Fibroblast of skin of left quadriceps (primary cell): ENCODE measurements around the gene STS.

Experiments used
- DNase-seq, 2 experiments: peaks; one replicate each; pipeline ENCODE4 v3.0.0-alpha.2; 2013; ENCODE audit warnings: low read depth in 2 of 2

STS gene

GRCh38 chrX:7179446-7179845 is 31.9 kb downstream of the STS start:
- no peak for DNase-seq

DNA sequence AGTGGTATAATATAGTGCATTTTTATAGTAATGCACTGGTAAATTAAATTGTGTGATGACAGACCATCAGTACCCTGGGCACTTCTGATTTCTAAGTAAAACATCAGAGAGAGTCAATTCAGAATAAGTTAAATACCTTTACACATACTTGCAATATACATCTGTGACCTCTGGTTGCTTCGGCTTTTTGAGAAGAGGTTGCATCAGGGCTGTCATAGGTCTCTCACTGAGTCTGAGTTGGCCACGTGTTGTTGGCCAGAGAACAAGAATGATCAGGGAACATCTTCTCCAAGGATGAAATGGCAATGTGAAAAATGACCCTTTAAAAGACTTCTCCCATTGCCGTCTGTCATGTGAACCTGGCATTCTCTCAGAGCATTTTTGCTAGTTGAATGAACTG is 37.3 kb downstream of the STS start:
- DNase-seq, result no peak

DNA sequence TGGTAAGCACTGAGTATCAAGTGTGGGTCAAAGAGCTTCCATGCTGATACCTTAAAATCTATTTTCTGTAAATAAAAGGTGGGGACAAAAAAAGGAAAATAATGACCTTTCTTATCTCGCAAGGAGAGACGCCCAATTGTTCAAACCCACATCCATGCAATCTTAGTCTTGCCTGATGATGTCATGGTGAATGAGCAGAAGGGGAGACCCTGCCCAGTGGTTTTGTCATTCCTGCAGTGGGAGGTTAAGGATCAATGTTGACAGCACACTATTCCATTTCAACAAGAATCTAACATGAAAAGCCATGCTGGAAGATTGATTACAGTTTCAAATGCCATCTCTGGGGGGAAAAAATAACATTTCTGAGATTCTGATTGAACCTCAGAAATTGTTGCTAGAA is 41.2 kb downstream of the STS start:
- DNase-seq, result no peak

GRCh38 chrX:7190157-7190556 is 42.6 kb downstream of the STS start:
- no peak for DNase-seq

- no peak for DNase-seq
These were observed 44.2 kb downstream of the STS start for GRCh38 chrX:7191681-7192110.

DNA sequence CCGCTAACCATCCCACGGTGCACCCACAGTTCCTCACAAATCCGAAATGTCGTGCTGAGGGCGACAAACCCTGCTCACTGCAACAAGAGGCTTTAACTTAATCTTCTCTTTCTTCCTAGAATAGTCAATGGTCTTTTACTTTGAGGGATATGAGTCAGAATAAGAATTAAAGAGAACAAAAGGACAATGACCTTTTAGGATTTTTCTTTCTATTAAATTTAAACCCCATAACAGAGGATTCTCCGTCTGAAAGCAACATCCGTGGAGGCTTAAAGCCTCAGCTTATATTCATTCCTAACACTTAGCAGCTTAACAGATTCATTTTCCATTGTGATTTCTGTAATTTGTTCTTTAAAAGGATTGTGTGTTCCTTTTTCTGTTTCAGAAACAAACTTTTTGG is 45.4 kb downstream of the STS start:
- DNase-seq, result no peak

GRCh38 chrX:7194606-7195005 is 47.1 kb downstream of the STS start:
- no peak for DNase-seq
